KMS-11 (cell line): Measurements from ENCODE around the gene EMC1.
"Not testable (repeated sequence)": the region's sequence is repeated elsewhere in the genome, so short reads cannot be mapped to it uniquely, and the experiment has no call there.

Experiments
- H2AFZ ChIP-seq: fragments of 200-600 bp; sonication (generic); 2 replicates; pipeline ENCODE4 v1.6.1; 2016; ENCODE audit warnings: antibody characterized with exemption, mixed run types, low read depth
- H3K27ac ChIP-seq: fragments of 200-600 bp; sonication (generic); 2 replicates; pipeline ENCODE4 v1.6.1; 2016; ENCODE audit warnings: mild to moderate bottlenecking, mixed run types
- H3K27me3 ChIP-seq: fragments of 200-600 bp; sonication (generic); 2 replicates; pipeline ENCODE4 v1.6.1; 2017; ENCODE audit warnings: mild to moderate bottlenecking, low read depth, mixed run types, moderate library complexity; ENCODE audit not compliant: insufficient read depth
- H3K36me3 ChIP-seq: fragments of 200-600 bp; sonication (generic); 2 replicates; pipeline ENCODE4 v1.6.1; 2017; ENCODE audit warnings: mild to moderate bottlenecking, mixed run types; ENCODE audit not compliant: insufficient read depth
- H3K4me1 ChIP-seq: fragments of 200-600 bp; sonication (generic); 2 replicates; pipeline ENCODE4 v1.6.1; 2016; ENCODE audit warnings: mild to moderate bottlenecking, low read depth, mixed run types; ENCODE audit not compliant: poor library complexity, severe bottlenecking
- H3K4me2 ChIP-seq: fragments of 200-600 bp; sonication (generic); 2 replicates; pipeline ENCODE4 v1.7.0; 2016; ENCODE audit warnings: mild to moderate bottlenecking, mixed run types
- H3K4me3 ChIP-seq: fragments of 200-600 bp; sonication (generic); IDR thresholded peaks from 2 replicates; pipeline ENCODE4 v1.6.1; 2017; ENCODE audit warnings: low read depth, low read length, mixed read lengths; ENCODE audit not compliant: insufficient read depth
- H3K79me2 ChIP-seq: fragments of 200-600 bp; sonication (generic); 2 replicates; pipeline ENCODE4 v1.6.1; 2016; ENCODE audit warnings: low read depth, mixed run types; ENCODE audit not compliant: insufficient read depth
- H3K9ac ChIP-seq: fragments of 200-600 bp; sonication (generic); 2 replicates; pipeline ENCODE4 v1.6.1; 2016; ENCODE audit warnings: mild to moderate bottlenecking, mixed run types
- H4K20me1 ChIP-seq: fragments of 200-600 bp; sonication (generic); 2 replicates; pipeline ENCODE4 v1.6.1; 2016; ENCODE audit warnings: mild to moderate bottlenecking, mixed run types; ENCODE audit not compliant: insufficient read depth
- TF ChIP-seq, protein P1 (sequence below): fragments of 200-600 bp; sonication (generic); conservative IDR thresholded peaks from 2 replicates; pipeline ENCODE4 v1.6.1; 2017; ENCODE audit warnings: low read depth, mild to moderate bottlenecking, antibody characterized with exemption, low read length, moderate library complexity, mixed read lengths

EMC1 gene

GRCh38 chr1:19258353-19258752 is 7.0 kb upstream of the EMC1 start:
- TF ChIP-seq, protein P1, sequence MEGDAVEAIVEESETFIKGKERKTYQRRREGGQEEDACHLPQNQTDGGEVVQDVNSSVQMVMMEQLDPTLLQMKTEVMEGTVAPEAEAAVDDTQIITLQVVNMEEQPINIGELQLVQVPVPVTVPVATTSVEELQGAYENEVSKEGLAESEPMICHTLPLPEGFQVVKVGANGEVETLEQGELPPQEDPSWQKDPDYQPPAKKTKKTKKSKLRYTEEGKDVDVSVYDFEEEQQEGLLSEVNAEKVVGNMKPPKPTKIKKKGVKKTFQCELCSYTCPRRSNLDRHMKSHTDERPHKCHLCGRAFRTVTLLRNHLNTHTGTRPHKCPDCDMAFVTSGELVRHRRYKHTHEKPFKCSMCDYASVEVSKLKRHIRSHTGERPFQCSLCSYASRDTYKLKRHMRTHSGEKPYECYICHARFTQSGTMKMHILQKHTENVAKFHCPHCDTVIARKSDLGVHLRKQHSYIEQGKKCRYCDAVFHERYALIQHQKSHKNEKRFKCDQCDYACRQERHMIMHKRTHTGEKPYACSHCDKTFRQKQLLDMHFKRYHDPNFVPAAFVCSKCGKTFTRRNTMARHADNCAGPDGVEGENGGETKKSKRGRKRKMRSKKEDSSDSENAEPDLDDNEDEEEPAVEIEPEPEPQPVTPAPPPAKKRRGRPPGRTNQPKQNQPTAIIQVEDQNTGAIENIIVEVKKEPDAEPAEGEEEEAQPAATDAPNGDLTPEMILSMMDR, result no peak
- H3K27ac ChIP-seq, result no peak overlapping the region
- H3K4me1 ChIP-seq, result peaks cover 3% of the 10 kb centered on the region
- H3K36me3 ChIP-seq, result no peaks in the 10 kb centered on the region
- no peaks in the 10 kb centered on the region for H3K27me3 ChIP-seq
- no peak overlapping the region for H2AFZ ChIP-seq
- peaks cover 2% of the 10 kb centered on the region; the same call in 1 of the 2 replicates for H4K20me1 ChIP-seq
- peaks cover 27% of the 10 kb centered on the region for H3K79me2 ChIP-seq
- H3K4me3 ChIP-seq, result no peak overlapping the region
- no peak overlapping the region for H3K9ac ChIP-seq
- no peak overlapping the region for H3K4me2 ChIP-seq

GRCh38 chr1:19257178-19257914 is 6.0 kb upstream of the EMC1 start:
- no peak overlapping the region for H3K4me2 ChIP-seq
- no peaks in the 10 kb centered on the region for H3K27me3 ChIP-seq
- H3K9ac ChIP-seq, result no peak overlapping the region
- peaks cover 37% of the 10 kb centered on the region for H3K79me2 ChIP-seq
- peaks cover 10% of the 10 kb centered on the region for H3K4me1 ChIP-seq
- peaks cover 2% of the 10 kb centered on the region; the same call in 1 of the 2 replicates for H4K20me1 ChIP-seq
- no peak overlapping the region for H2AFZ ChIP-seq
- TF ChIP-seq, protein P1, result no peak
- no peaks in the 10 kb centered on the region for H3K36me3 ChIP-seq
- H3K27ac ChIP-seq, result no peak overlapping the region
- H3K4me3 ChIP-seq, result no peak overlapping the region

- not testable (repeated sequence) for H3K4me3 ChIP-seq, H3K27ac ChIP-seq, H3K27me3 ChIP-seq, H2AFZ ChIP-seq, H4K20me1 ChIP-seq, H3K36me3 ChIP-seq, H3K4me2 ChIP-seq, H3K9ac ChIP-seq
- H3K79me2 ChIP-seq, result peaks cover 48% of the 10 kb centered on the region
- peaks cover 10% of the 10 kb centered on the region for H3K4me1 ChIP-seq
Measured at GRCh38 chr1:19256301-19256700, 5.0 kb upstream of the EMC1 start.

DNA sequence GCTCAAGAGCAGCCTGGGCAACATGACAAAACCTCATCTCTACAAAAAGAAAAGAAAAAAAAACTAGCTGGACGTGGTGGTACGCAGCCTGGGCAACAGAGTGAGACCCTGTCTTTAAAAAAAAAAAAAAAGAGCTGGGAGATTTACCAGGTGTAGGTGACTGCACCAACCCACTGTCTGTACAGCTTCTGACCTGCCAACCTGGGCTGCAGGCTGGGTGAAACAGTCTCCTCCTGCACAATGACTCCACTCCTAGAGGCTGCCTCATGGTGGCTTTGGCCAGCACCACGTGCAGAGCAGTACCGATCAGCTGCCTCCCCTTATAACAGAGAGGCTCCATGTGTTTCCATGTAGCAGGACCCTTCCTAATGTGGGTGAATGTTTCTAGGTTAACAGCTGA is 4.0 kb upstream of the EMC1 start:
- no peaks in the 10 kb centered on the region for H3K36me3 ChIP-seq

More for the DNA sequence above, 4.0 kb upstream of the EMC1 start:
- TF ChIP-seq, protein P1, result no peak
- Histone ChIP-seq H2AFZ (no peak overlapping the region), H4K20me1 (peaks cover 2% of the 10 kb centered on the region; the same call in 1 of the 2 replicates), H3K4me2 (no peak overlapping the region), H3K4me3 (no peak overlapping the region), H3K27ac (no peak overlapping the region), H3K79me2 (peaks cover 58% of the 10 kb centered on the region), H3K9ac (no peak overlapping the region), H3K27me3 (no peaks in the 10 kb centered on the region), H3K4me1 (peaks cover 14% of the 10 kb centered on the region)
